Prostate gland (tissue), 2 donors: ENCODE data around the gene ADNP. TPM values are rescaled to one million over a fixed set of nuclear protein-coding genes. Genes with fewer than 3 reads are reported as not detected.

Source experiments
- DNase-seq: peaks from one replicate; pipeline ENCODE4 v3.0.0-alpha.2; 2019; ENCODE audit warnings: low spot score
- H3K27ac ChIP-seq, 2 donors: fragments of 200-600 bp; sonication (generic); 2 replicates each; pipeline ENCODE4 v1.5.1; 2017 to 2019
- H3K27me3 ChIP-seq: fragments of 200-600 bp; sonication (generic); replicated peaks from 2 replicates; pipeline ENCODE4 v1.5.1; 2019; ENCODE audit not compliant: insufficient read depth
- H3K36me3 ChIP-seq, 2 donors: fragments of 200-600 bp; sonication (generic); 1 replicate in 1 of 2; 2 replicates in 1 of 2; pipeline versions ENCODE4 v1.5.1 to v1.8.1; 2017 to 2019
- H3K4me1 ChIP-seq: fragments of 200-600 bp; sonication (generic); replicated peaks from 2 replicates; pipeline ENCODE4 v1.5.1; 2019
- H3K4me3 ChIP-seq, 2 donors: fragments of 200-600 bp; sonication (generic); 2 replicates each; pipeline ENCODE4 v1.5.1; 2017 to 2019
- H3K9me3 ChIP-seq: fragments of 200-600 bp; sonication (generic); 2 replicates; pipeline ENCODE4 v1.5.1; 2017
- POLR2A ChIP-seq: fragments of 450-650 bp; IDR thresholded peaks from one replicate; pipeline ENCODE4 v1.6.1; 2016; ENCODE audit warnings: antibody characterized with exemption, mild to moderate bottlenecking
- POLR2AphosphoS5 ChIP-seq: sonication (generic); formaldehyde crosslinking; IDR thresholded peaks from one replicate; pipeline ENCODE4 v1.6.1; 2017; ENCODE audit warnings: antibody characterized with exemption
- WGBS: methylation state at CpG from one replicate; pipeline ENCODE4 v1.1.5; 2018; 5-methylcytosine and 5-hydroxymethylcytosine counted together
- intact Hi-C: fragments of 100-400 bp; cut with DNase I; formaldehyde crosslinking; loops from one replicate; pipeline ENCODE4 v1.14.2; 2022
- total RNA-seq, 2 donors: library from RNA; depleted of rRNA; stranded (reverse); fragments of >200 nt; gene quantifications; one replicate each; pipeline ENCODE4 v1.1.0, GENCODE V29; 2016
- TF ChIP-seq, protein P1 (sequence below), 4 experiments: fragments of 200-600 bp in 2 of 4; fragments of 450-650 bp in 2 of 4; sonication (generic) in 2 of 4; IDR thresholded peaks; 1 replicate in 3 of 4; 2 replicates in 1 of 4; pipeline ENCODE4 v1.5.1; 2016 to 2019; ENCODE audit warnings: antibody characterized with exemption in 4 of 4, mild to moderate bottlenecking in 2 of 4, moderate library complexity in 2 of 4

Gene ADNP
- total RNA-seq, 2 donors from 2014 or later = 46.8 to 84.7 TPM

DNA sequence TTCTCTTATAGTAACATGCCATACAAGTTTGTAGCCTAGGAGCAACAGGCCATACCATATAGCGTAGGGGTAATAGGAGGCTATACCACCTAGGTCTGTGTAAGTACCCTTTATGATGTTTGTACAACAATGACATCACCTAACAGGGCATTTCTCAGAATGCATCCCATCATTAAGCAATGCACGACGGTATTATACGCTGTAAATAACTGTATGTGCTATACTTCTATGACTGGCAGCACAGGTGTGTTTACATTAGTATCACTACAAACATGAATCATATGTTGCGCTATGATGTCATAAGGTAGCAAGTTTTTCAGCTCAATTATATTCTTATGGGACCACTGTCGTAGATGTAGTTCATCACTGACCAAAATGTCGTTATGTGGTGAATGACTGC lies 31.0 kb downstream of the ADNP start:
- no peaks in the 10 kb centered on the region for H3K9me3 ChIP-seq
- H3K4me3 ChIP-seq = no peak overlapping the region
- TF ChIP-seq, protein P1, sequence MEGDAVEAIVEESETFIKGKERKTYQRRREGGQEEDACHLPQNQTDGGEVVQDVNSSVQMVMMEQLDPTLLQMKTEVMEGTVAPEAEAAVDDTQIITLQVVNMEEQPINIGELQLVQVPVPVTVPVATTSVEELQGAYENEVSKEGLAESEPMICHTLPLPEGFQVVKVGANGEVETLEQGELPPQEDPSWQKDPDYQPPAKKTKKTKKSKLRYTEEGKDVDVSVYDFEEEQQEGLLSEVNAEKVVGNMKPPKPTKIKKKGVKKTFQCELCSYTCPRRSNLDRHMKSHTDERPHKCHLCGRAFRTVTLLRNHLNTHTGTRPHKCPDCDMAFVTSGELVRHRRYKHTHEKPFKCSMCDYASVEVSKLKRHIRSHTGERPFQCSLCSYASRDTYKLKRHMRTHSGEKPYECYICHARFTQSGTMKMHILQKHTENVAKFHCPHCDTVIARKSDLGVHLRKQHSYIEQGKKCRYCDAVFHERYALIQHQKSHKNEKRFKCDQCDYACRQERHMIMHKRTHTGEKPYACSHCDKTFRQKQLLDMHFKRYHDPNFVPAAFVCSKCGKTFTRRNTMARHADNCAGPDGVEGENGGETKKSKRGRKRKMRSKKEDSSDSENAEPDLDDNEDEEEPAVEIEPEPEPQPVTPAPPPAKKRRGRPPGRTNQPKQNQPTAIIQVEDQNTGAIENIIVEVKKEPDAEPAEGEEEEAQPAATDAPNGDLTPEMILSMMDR (IDR thresholded peaks at IDR 0.05) = no peak
- TF ChIP-seq POLR2AphosphoS5 (no peak), POLR2A (no peak)
- DNase-seq = no peak
- 88% methylated on average over 7 of the region's 7 CpGs for WGBS
- H3K36me3 ChIP-seq = no peaks in the 10 kb centered on the region
- no peak overlapping the region for H3K27ac ChIP-seq
- intact Hi-C loops = no loop called here
- no peaks in the 10 kb centered on the region for H3K4me1 ChIP-seq
- no peaks in the 10 kb centered on the region for H3K27me3 ChIP-seq

DNA sequence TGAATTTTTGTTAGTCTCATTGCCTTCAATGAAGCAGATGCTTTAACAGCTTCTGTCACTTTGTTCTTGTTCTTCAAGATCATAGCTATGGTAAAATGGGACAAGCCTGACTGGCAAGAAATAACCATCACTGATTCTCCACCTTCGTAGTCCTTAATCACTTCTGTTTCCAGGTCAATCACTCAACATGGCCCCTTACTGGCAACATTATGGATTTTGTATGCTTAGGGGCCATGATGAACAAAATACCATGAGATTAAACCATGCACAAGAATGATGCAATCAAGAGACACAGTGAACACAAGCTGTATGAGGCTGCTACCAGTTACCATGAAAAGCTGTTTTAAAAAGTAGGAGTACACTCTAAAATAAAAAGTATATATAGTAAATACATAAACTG lies 32.8 kb downstream of the ADNP start:
- 89% methylated on average over 1 of the region's 1 CpG for WGBS
- DNase-seq = no peak
- Histone ChIP-seq H3K27ac (no peak overlapping the region), H3K4me3 (no peak overlapping the region), H3K36me3 (no peaks in the 10 kb centered on the region), H3K9me3 (no peaks in the 10 kb centered on the region), H3K27me3 (no peaks in the 10 kb centered on the region), H3K4me1 (no peaks in the 10 kb centered on the region)
- TF ChIP-seq POLR2A (no peak), POLR2AphosphoS5 (no peak)
- TF ChIP-seq, protein P1 (IDR thresholded peaks at IDR 0.05) = no peak
- intact Hi-C loops = no loop called here

DNA sequence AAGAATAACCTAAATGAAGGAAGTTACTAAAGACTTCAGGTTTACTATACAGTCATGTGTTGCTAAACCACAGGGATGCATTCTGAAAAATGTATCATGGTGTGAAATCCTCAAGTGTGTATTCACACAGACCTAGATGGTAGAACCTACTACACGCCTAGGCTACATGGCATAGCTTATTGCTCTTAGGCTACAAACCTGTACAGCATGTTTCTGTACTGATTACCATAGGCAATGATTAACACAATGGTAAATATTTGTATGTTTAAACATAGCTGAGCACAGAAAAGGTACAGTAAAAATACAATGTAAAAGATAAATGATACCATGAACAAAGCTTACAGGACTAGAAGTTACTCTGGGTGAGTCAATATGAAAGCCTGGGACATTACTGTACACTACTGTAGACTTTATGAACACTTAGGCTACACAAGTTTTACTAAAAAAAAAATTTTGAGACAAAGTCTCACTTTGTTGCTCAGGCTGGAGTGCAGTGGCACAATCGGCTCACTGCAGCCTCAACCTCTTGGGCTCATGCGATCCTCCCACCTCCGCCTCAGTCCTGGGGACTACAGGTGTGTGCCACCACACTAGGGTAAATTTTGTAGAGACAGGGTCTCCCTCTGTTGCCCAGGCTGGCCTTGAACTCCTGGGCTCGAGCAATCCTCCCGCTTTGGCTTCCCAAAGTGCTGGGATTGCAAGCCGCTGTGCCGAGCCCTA lies 36.0 kb downstream of the ADNP start:
- H3K4me3 ChIP-seq = no peak overlapping the region
- intact Hi-C loops = no loop called here
- H3K36me3 ChIP-seq = peaks cover 0 to 8% of the 10 kb centered on the region in 2 donors
- no peaks in the 10 kb centered on the region for H3K27me3 ChIP-seq
- no peak for DNase-seq
- TF ChIP-seq POLR2A = no peak
- TF ChIP-seq POLR2AphosphoS5 = peak; percentile 38
- TF ChIP-seq, protein P1 (IDR thresholded peaks at IDR 0.05) = no peak
- H3K4me1 ChIP-seq = no peaks in the 10 kb centered on the region
- WGBS = 86% methylated on average over 8 of the region's 8 CpGs
- H3K27ac ChIP-seq = no peak overlapping the region
- no peaks in the 10 kb centered on the region for H3K9me3 ChIP-seq

DNA sequence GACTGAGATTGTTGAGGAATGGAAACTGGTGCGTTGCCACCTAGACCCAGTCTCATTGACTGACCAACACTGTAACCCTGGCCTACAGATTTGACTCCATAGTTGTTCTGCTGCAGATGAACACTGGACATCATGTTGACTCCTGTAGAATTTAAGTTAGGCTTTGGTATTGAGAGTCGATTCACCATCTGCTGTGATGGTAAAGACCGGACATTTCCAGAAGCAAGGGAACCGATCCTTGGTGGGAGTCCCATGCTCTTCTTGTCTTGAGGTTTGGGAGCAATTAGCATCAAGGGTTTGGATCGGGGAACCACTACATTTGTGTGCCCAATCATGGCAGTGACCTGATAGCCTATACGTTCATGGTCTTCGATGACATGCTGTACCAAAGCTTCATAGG lies 37.6 kb downstream of the ADNP start:
- DNase-seq = no peak
- 96% methylated on average over 7 of the region's 7 CpGs for WGBS
- H3K27me3 ChIP-seq = no peaks in the 10 kb centered on the region
- H3K36me3 ChIP-seq = peaks cover 0 to 8% of the 10 kb centered on the region in 2 donors
- no peaks in the 10 kb centered on the region for H3K9me3 ChIP-seq
- no peaks in the 10 kb centered on the region for H3K4me1 ChIP-seq
- no peak overlapping the region for H3K4me3 ChIP-seq
- TF ChIP-seq, protein P1 (IDR thresholded peaks at IDR 0.05) = no peak
- TF ChIP-seq POLR2AphosphoS5 = no peak
- H3K27ac ChIP-seq = no peak overlapping the region
- intact Hi-C loops = no loop called here

DNA sequence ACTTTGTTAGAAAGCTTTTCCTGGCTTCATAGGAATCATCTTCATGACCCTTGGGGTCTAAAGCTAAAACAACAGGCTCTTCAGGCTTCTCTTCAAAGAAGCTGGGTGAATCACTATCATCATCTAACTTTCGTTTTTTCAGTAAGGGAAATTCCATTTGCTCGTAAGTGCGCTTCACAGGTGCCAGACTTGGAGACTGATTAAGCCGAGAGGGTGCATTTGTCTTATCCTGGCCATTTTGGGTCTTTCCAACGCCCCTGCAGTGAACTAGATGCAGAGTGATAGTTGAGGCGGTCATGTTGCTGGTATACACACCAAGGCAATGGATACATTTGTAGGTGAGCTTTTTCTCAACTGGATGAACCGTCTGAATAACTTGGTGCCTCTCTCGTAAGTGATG lies 38.8 kb downstream of the ADNP start:
- peaks cover 0 to 8% of the 10 kb centered on the region in 2 donors for H3K36me3 ChIP-seq

More for the DNA sequence above, 38.8 kb downstream of the ADNP start:
- H3K9me3 ChIP-seq = no peaks in the 10 kb centered on the region
- H3K4me1 ChIP-seq = no peaks in the 10 kb centered on the region
- intact Hi-C loops = no loop called here
- H3K4me3 ChIP-seq = no peak overlapping the region
- H3K27ac ChIP-seq = no peak overlapping the region
- DNase-seq = no peak
- H3K27me3 ChIP-seq = no peaks in the 10 kb centered on the region
- TF ChIP-seq POLR2A (no peak), POLR2AphosphoS5 (no peak)
- TF ChIP-seq, protein P1 (IDR thresholded peaks at IDR 0.05) = no peak
- 93% methylated on average over 8 of the region's 8 CpGs for WGBS
